Hepatocyte (in vitro differentiated cells): ENCODE measurements around the gene SPP1.

ENCODE experiments used
- CTCF ChIP-seq: fragments of 200-600 bp; sonication (generic); IDR thresholded peaks from 2 replicates; pipeline ENCODE4 v1.5.1; 2016; ENCODE audit warnings: antibody characterized with exemption, mild to moderate bottlenecking; ENCODE audit not compliant: poor library complexity
- EZH2 ChIP-seq: fragments of 200-600 bp; sonication (generic); IDR thresholded peaks from 2 replicates; pipeline ENCODE4 v1.6.1; 2016; ENCODE audit warnings: antibody characterized with exemption, mild to moderate bottlenecking, borderline replicate concordance

- no peak for TF ChIP-seq CTCF
- TF ChIP-seq EZH2 = no peak
Measured at GRCh38 chr4:87974856-87975462, 555 bp upstream of the SPP1 start.
